MCF 10A (cell line): ENCODE data around the gene ADGRG3. TPM values are rescaled to one million over a fixed set of nuclear protein-coding genes. Genes with fewer than 3 reads are reported as not detected.

Experiments
- BruUV-seq: library from RNA; stranded (reverse); fragments of 400-500 nt; replicated peaks from 2 replicates; lab custom pipeline; 2021; lab: Mats Ljungman, UMichigan
- CTCF ChIA-PET: fragments of 300-600 bp; sonication (Branson Sonifier 250); formaldehyde crosslinking; extraction: SDS; loops from one replicate; lab custom pipeline; 2021; ENCODE audit warnings: antibody characterized with exemption, inconsistent platforms; lab: Yijun Ruan, JAX
- POLR2A ChIA-PET: fragments of 300-600, 350-650 bp; sonication (Branson Sonifier 250); formaldehyde crosslinking; extraction: SDS; loops from one replicate; lab custom pipeline; 2020; ENCODE audit warnings: antibody characterized with exemption, inconsistent platforms; lab: Yijun Ruan, JAX
- DNase-seq: peaks from one replicate; pipeline ENCODE4 v3.0.0-alpha.2; 2018; ENCODE audit not compliant: unreplicated experiment
- H3K27ac Mint-ChIP-seq: one replicate; pipeline ENCODE4 v1.8.0; 2022; ENCODE audit warnings: mild to moderate bottlenecking, low read depth, mixed read lengths; ENCODE audit not compliant: unreplicated experiment
- H3K27me3 Mint-ChIP-seq: one replicate; pipeline ENCODE4 v1.8.0; 2022; ENCODE audit warnings: mixed read lengths; ENCODE audit not compliant: insufficient read depth, unreplicated experiment
- H3K36me3 Mint-ChIP-seq: one replicate; pipeline ENCODE4 v1.8.0; 2022; ENCODE audit warnings: mild to moderate bottlenecking, moderate library complexity, mixed read lengths; ENCODE audit not compliant: insufficient read depth, unreplicated experiment
- H3K4me1 Mint-ChIP-seq: one replicate; pipeline ENCODE4 v1.8.0; 2022; ENCODE audit warnings: mixed read lengths; ENCODE audit not compliant: insufficient read depth, unreplicated experiment
- H3K4me3 Mint-ChIP-seq: one replicate; pipeline ENCODE4 v1.8.0; 2022; ENCODE audit warnings: mild to moderate bottlenecking, moderate library complexity, mixed read lengths; ENCODE audit not compliant: unreplicated experiment
- H3K9me3 Mint-ChIP-seq: one replicate; pipeline ENCODE4 v1.8.0; 2022; ENCODE audit warnings: mixed read lengths; ENCODE audit not compliant: unreplicated experiment
- intact Hi-C: fragments of 100-400 bp; cut with micrococcal nuclease; formaldehyde crosslinking; loops from 2 replicates; pipeline ENCODE4 v1.14.1; 2022
- total RNA-seq: library from RNA; stranded (reverse); gene quantifications from 2 replicates; pipeline ENCODE4 v1.2.3, GENCODE V29; 2022
- TF ChIP-seq, protein P1 (sequence below): fragments of 200-600 bp; IDR thresholded peaks from one replicate; pipeline ENCODE4 v1.8.0; 2022; ENCODE audit warnings: antibody characterized with exemption, mild to moderate bottlenecking; ENCODE audit not compliant: unreplicated experiment

Gene ADGRG3
- total RNA-seq, 1 experiment from 2014 or later, result not detected

DNA sequence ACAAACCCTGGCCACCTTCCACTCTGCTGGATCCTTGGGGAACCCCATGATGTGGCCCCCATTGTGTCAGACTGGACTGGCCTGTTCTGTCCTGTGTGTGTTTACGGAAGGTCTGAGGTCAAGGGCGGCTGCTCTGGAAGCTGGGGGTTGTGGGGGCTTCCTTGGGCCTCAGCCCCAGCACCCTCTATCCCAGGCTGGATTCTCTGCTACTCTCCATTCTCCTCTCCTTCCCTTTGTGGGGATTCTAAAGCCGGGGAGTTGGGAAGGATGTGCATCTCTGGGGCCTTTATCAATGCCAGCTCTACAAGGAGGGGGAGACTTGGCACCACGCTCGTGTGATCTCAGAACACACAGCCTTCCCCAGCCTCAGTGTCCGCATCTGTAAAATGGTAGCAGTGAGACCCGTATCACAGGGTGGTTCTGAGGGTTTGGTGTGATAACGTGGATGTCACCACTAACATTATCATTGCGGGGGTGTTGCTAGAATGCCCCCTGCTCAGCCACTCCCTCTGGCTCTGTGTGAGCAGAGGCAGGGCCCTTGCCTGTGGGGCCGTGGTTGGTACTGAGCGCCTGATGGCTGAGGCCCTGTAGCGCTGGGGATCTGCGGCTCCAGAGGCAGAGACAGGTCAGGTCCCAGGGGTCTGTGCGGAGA lies 21.6 kb upstream of the ADGRG3 start:
- Mint-ChIP-seq H3K36me3 (no peaks in the 10 kb centered on the region), H3K4me1 (peaks cover 7% of the 10 kb centered on the region), H3K27me3 (no peaks in the 10 kb centered on the region), H3K4me3 (no peak overlapping the region), H3K27ac (no peak overlapping the region), H3K9me3 (no peaks in the 10 kb centered on the region)
- no TSS peak for BruUV-seq
- TF ChIP-seq, protein P1, sequence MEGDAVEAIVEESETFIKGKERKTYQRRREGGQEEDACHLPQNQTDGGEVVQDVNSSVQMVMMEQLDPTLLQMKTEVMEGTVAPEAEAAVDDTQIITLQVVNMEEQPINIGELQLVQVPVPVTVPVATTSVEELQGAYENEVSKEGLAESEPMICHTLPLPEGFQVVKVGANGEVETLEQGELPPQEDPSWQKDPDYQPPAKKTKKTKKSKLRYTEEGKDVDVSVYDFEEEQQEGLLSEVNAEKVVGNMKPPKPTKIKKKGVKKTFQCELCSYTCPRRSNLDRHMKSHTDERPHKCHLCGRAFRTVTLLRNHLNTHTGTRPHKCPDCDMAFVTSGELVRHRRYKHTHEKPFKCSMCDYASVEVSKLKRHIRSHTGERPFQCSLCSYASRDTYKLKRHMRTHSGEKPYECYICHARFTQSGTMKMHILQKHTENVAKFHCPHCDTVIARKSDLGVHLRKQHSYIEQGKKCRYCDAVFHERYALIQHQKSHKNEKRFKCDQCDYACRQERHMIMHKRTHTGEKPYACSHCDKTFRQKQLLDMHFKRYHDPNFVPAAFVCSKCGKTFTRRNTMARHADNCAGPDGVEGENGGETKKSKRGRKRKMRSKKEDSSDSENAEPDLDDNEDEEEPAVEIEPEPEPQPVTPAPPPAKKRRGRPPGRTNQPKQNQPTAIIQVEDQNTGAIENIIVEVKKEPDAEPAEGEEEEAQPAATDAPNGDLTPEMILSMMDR, result no peak
- intact Hi-C loops, result no loop called here
- POLR2A ChIA-PET, result interaction anchor here (0.7 kb wide), 1 partner anchor 24 kb away, joined by 3 read pairs; no protein-coding TSS in a partner anchor
- DNase-seq, result no peak
- CTCF ChIA-PET, result interaction anchor here (0.6 to 5.9 kb wide), 11 partner anchors 9 to 217 kb away, joined by 3 to 141 read pairs (median 13); partner anchors contain the start of gene ADGRG1

DNA sequence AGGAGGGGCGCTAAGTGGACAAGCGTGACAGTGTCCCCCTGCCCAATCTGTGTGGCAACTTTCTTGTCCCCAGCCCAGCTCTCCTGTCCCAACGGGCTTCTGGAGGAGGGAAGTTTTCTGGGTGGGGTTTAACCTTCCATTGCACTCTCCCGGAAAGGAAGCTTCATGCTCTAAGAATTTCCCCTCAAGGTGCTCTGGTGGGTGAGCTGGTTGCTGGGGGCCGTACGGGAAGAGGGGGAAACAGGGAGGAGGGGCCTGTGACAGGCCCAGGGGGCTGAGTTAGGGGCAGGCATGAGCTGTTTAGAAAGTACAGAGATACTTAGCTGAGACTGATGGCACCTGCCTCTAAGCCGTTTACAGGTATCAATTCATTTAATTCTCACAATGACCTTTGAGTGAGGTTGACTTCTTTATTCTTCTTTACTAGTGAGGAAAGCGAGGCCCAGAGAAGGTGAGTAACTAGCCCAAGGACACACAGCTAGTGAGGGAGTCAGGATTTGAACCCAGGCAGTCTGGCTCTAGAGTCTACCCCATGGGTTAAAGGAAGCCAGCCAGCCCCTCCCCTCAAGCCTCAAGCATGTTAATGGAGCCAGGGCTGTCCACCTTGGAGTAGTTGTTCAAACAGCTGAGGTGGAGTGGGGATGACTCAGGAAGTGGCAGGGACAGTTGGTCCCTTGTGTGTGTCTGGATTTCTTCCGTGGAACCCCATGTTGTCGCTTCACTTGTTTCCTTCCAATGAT lies 20.8 kb upstream of the ADGRG3 start:
- TF ChIP-seq, protein P1, result no peak
- Mint-ChIP-seq H3K27me3 (no peaks in the 10 kb centered on the region), H3K4me1 (peaks cover 7% of the 10 kb centered on the region), H3K27ac (no peak overlapping the region), H3K36me3 (no peaks in the 10 kb centered on the region), H3K4me3 (no peak overlapping the region), H3K9me3 (no peaks in the 10 kb centered on the region)
- CTCF ChIA-PET, result interaction anchor here (0.6 to 5.9 kb wide), 18 partner anchors 11 to 216 kb away, joined by 3 to 141 read pairs (median 12); partner anchors contain the start of genes ADGRG1, ADGRG3 and KATNB1
- no peak for DNase-seq
- BruUV-seq, result no TSS peak
- POLR2A ChIA-PET, result interaction anchor here (0.7 kb wide), 1 partner anchor 25 kb away, joined by 3 read pairs; no protein-coding TSS in a partner anchor
- intact Hi-C loops, result no loop called here

DNA sequence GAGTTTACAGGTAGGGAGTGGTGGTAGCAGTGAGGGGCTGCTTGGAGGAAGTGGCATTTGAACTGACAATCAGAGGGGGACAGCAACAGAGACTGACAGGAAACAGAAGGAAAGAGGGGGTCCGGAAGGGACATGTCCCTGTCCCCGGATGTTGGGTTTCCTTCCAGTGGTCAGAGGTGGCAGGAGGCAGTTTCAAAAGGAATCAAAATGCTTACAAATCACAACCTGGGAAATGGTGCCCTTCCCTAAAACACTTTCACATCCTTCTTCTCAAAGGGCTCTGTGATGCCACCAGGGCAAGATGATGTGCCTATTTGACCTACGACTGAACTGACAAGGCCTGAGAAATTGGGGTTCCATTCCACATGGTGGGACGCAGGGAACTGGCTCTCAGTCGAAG lies 20.0 kb upstream of the ADGRG3 start:
- H3K4me1 Mint-ChIP-seq, result peaks cover 3% of the 10 kb centered on the region
- ChIA-PET CTCF (interaction anchor here (0.8 to 5.9 kb wide), 26 partner anchors 11 to 242 kb away, joined by 3 to 141 read pairs (median 10); partner anchors contain the start of genes ADGRG1, ADGRG3 and KATNB1), POLR2A (no interaction called here)
- TF ChIP-seq, protein P1, result no peak
- BruUV-seq, result no TSS peak
- no peak overlapping the region for H3K4me3 Mint-ChIP-seq
- H3K36me3 Mint-ChIP-seq, result no peaks in the 10 kb centered on the region
- DNase-seq, result no peak
- no peaks in the 10 kb centered on the region for H3K27me3 Mint-ChIP-seq
- intact Hi-C loops, result loop anchor here (2.0 kb wide), 1 partner anchor 73 kb away; no protein-coding TSS in a partner anchor
- no peaks in the 10 kb centered on the region for H3K9me3 Mint-ChIP-seq
- H3K27ac Mint-ChIP-seq, result no peak overlapping the region
